Keratinocyte (primary cell): Measurements from ENCODE around the gene TIGIT. TPM values are rescaled to one million over a fixed set of nuclear protein-coding genes. Genes with fewer than 3 reads are reported as not detected.

Source experiments
- DNase-seq: peaks from one replicate; pipeline ENCODE4 v3.0.0-alpha.2; 2011; ENCODE audit warnings: low read depth, missing footprints, low spot score
- FAIRE-seq: peaks from 2 replicates; lab custom pipeline; 2011; peaks lifted over from hg19 to GRCh38; lab: Jason Lieb, UNC
- H2AFZ ChIP-seq: 2 replicates; pipeline ENCODE4 v1.6.0; 2012; ENCODE audit warnings: low read length, control low read depth, inconsistent platforms; ENCODE audit not compliant: control insufficient read depth
- H3K27ac ChIP-seq: 2 replicates; pipeline ENCODE4 v1.5.1; 2011; ENCODE audit warnings: low read length; ENCODE audit not compliant: control insufficient read depth, insufficient read depth
- H3K27me3 ChIP-seq: 3 replicates; pipeline ENCODE4 v1.6.0; 2011; ENCODE audit warnings: low read length; ENCODE audit not compliant: control insufficient read depth, insufficient read depth; ENCODE audit errors: extremely low read depth
- H3K36me3 ChIP-seq, 2 experiments: 2 replicates in 1 of 2; 3 replicates in 1 of 2; pipeline ENCODE4 v1.5.1; 2011; ENCODE audit warnings: low read length in 2 of 2, mild to moderate bottlenecking in 1 of 2; ENCODE audit not compliant: control insufficient read depth in 2 of 2, insufficient read depth in 2 of 2; ENCODE audit errors: extremely low read depth in 1 of 2
- H3K4me1 ChIP-seq: 3 replicates; pipeline ENCODE4 v1.5.1; 2011; ENCODE audit warnings: low read length; ENCODE audit not compliant: control insufficient read depth, insufficient read depth; ENCODE audit errors: extremely low read depth
- H3K4me2 ChIP-seq: 3 replicates; pipeline ENCODE4 v1.6.0; 2011; ENCODE audit warnings: low read depth, low read length; ENCODE audit not compliant: control insufficient read depth, insufficient read depth; ENCODE audit errors: extremely low read depth
- H3K4me3 ChIP-seq, 3 experiments: fragments of 200-600 bp in 1 of 3; sonication (generic) in 1 of 3; 2 replicates in 2 of 3; 3 replicates in 1 of 3; pipeline ENCODE4 v1.5.1; 2011 to 2016; ENCODE audit warnings: low read length in 3 of 3, mild to moderate bottlenecking in 3 of 3, control low read depth in 2 of 3, inconsistent platforms in 1 of 3, low read depth in 1 of 3, mixed read lengths in 1 of 3, mixed run types in 1 of 3, moderate library complexity in 1 of 3; ENCODE audit not compliant: control insufficient read depth in 2 of 3, insufficient read depth in 2 of 3; ENCODE audit errors: extremely low read depth in 1 of 3
- H3K79me2 ChIP-seq: 2 replicates; pipeline ENCODE4 v1.6.0; 2012; ENCODE audit warnings: low read length; ENCODE audit not compliant: control insufficient read depth, insufficient read depth
- H3K9ac ChIP-seq: 3 replicates; pipeline ENCODE4 v1.6.0; 2011; ENCODE audit warnings: low read length; ENCODE audit not compliant: control insufficient read depth, insufficient read depth; ENCODE audit errors: extremely low read depth
- H3K9me1 ChIP-seq: 3 replicates; pipeline ENCODE4 v1.6.0; 2011; ENCODE audit warnings: low read length; ENCODE audit not compliant: control insufficient read depth, insufficient read depth; ENCODE audit errors: extremely low read depth
- H3K9me3 ChIP-seq: 2 replicates; pipeline ENCODE4 v1.5.1; 2012; ENCODE audit warnings: low read depth, low read length; ENCODE audit not compliant: control insufficient read depth
- H4K20me1 ChIP-seq: 3 replicates; pipeline ENCODE4 v1.6.0; 2011; ENCODE audit warnings: low read length; ENCODE audit not compliant: control insufficient read depth, insufficient read depth; ENCODE audit errors: extremely low read depth
- CTCF ChIP-seq, 3 experiments: IDR thresholded peaks in 1 of 3; conservative IDR thresholded peaks in 1 of 3; optimal IDR thresholded peaks in 1 of 3; 2 replicates in 2 of 3; 3 replicates in 1 of 3; pipeline versions ENCODE3 to v1.5.1; 2011; ENCODE audit warnings: low read length in 3 of 3, mild to moderate bottlenecking in 3 of 3, moderate library complexity in 2 of 3, control low read depth in 1 of 3, inconsistent platforms in 1 of 3; ENCODE audit not compliant: insufficient read depth in 2 of 3; ENCODE audit errors: extremely low read depth in 1 of 3
- EZH2 ChIP-seq: IDR thresholded peaks from one replicate; pipeline ENCODE4 v1.6.1; 2012; ENCODE audit warnings: inconsistent platforms, mild to moderate bottlenecking, low read length, moderate library complexity
- dilution Hi-C: fragments of 300-500 bp; cut with MboI; formaldehyde crosslinking; loops from one replicate; pipeline ENCODE4 v1.7.0; 2020; ENCODE audit warnings: low sequenced_read_pairs; ENCODE audit not compliant: extremely low pct_ligation_motif_present
- polyA plus RNA-seq, 5 experiments: library from polyadenylated mRNA; depleted of rRNA in 3 of 5; stranded (reverse) in 3 of 5; stranded (forward) in 1 of 5; unstranded in 1 of 5; fragments of >200 nt; gene quantifications; 1 replicate in 1 of 5; 2 replicates in 3 of 5; 3 replicates in 1 of 5; pipeline versions ENCODE4 v1.2.1 to v1.2.3, GENCODE V29; 2011 to 2012; ENCODE audit warnings: missing spikeins in 2 of 5, low read depth in 1 of 5, low replicate concordance in 1 of 5

TIGIT gene
- polyA plus RNA-seq, 1 donor (not counting 4 experiments of a cell fraction or from before 2014, with no cell fraction given) = not detected

GRCh38 chr3:114323546-114324254, 29.9 kb downstream of the TIGIT start:
- H4K20me1 ChIP-seq = no peaks in the 10 kb centered on the region
- no peaks in the 10 kb centered on the region for H3K9me3 ChIP-seq
- no peaks in the 10 kb centered on the region for H3K4me1 ChIP-seq
- H3K9ac ChIP-seq = no peak overlapping the region
- dilution Hi-C loops = no loop called here
- TF ChIP-seq EZH2 = no peak
- no peak for TF ChIP-seq CTCF (optimal IDR thresholded peaks at IDR 0.05 in 1 of 3, IDR thresholded peaks at IDR 0.05 in 1 of 3, conservative IDR thresholded peaks at IDR 0.05 in 1 of 3; ENCODE audit: extremely low read depth in 1 of 3, insufficient read depth in 2 of 3, low read length in 3 of 3)
- H3K4me2 ChIP-seq = no peak overlapping the region
- no peaks in the 10 kb centered on the region for H3K27me3 ChIP-seq
- no peak overlapping the region for H2AFZ ChIP-seq
- FAIRE-seq (no peak), DNase-seq (no peak)
- no peak overlapping the region for H3K27ac ChIP-seq
- no peaks in the 10 kb centered on the region for H3K9me1 ChIP-seq
- H3K4me3 ChIP-seq = no peak overlapping the region
- H3K36me3 ChIP-seq = no peaks in the 10 kb centered on the region
- no peaks in the 10 kb centered on the region for H3K79me2 ChIP-seq

- DNase-seq = no peak
- FAIRE-seq = no peak
- TF ChIP-seq EZH2 = no peak
- TF ChIP-seq CTCF (optimal IDR thresholded peaks at IDR 0.05 in 1 of 3, IDR thresholded peaks at IDR 0.05 in 1 of 3, conservative IDR thresholded peaks at IDR 0.05 in 1 of 3; ENCODE audit: extremely low read depth in 1 of 3, insufficient read depth in 2 of 3, low read length in 3 of 3) = no peak
- no peaks in the 10 kb centered on the region for H3K79me2 ChIP-seq
- dilution Hi-C loops = no loop called here
- no peaks in the 10 kb centered on the region for H3K36me3 ChIP-seq
- H3K4me2 ChIP-seq = no peak overlapping the region
- no peaks in the 10 kb centered on the region for H3K27me3 ChIP-seq
- no peaks in the 10 kb centered on the region for H3K4me1 ChIP-seq
- no peak overlapping the region for H3K4me3 ChIP-seq
- H3K9ac ChIP-seq = no peak overlapping the region
- H4K20me1 ChIP-seq = no peaks in the 10 kb centered on the region
- H2AFZ ChIP-seq = no peak overlapping the region
- H3K27ac ChIP-seq = no peak overlapping the region
- no peaks in the 10 kb centered on the region for H3K9me3 ChIP-seq
- H3K9me1 ChIP-seq = no peaks in the 10 kb centered on the region
Measured at GRCh38 chr3:114327665-114328064, 33.8 kb downstream of the TIGIT start.
